Middle frontal gyrus (tissue), 1 donor: ENCODE measurements around the gene SLC2A13.
"Not testable (repeated sequence)": the region's sequence is repeated elsewhere in the genome, so short reads cannot be mapped to it uniquely, and the experiment has no call there.

Experiments used
- DNase-seq: peaks from one replicate; pipeline ENCODE4 v3.0.0-alpha.2; 2015; ENCODE audit warnings: low spot score; ENCODE audit errors: extremely low spot score

The SLC2A13 gene

DNA sequence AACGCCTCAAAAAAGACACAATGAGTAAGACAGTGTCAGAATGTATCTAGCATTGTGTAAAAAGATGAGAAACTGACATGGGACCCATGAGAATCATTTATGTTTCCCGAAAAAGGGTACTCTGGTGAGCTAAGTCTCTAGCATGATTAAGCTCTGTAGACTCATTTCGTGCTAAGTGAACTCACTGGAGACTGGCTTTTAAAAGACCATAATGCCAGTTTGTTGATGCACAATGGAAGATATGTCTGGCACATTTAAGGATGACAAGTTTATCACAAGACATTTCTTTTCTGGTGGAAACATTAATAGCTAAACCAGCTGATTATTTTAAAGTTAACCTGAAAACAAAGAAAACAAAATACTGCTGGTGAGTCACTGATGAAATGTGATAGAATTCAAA is 233.5 kb downstream of the SLC2A13 start:
- DNase-seq = no peak

DNA sequence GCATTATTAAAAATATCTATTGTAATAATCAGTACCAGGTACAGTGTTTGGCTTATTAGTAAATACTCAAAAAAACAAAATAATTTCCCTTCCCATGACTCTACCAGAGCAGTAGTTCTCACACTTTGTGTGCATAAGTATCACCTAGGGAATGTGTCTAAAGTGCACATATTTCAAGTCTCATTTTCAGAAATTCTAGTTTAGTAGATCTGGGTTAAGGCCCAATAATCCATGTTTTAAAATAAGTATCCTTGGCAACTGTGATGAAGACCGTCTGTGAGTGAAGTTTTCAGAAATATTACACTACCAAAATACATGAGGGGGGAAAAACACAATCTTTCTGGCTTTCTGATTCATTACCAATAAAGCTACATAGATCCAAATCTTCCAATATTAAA is 237.6 kb downstream of the SLC2A13 start:
- no peak for DNase-seq

DNA sequence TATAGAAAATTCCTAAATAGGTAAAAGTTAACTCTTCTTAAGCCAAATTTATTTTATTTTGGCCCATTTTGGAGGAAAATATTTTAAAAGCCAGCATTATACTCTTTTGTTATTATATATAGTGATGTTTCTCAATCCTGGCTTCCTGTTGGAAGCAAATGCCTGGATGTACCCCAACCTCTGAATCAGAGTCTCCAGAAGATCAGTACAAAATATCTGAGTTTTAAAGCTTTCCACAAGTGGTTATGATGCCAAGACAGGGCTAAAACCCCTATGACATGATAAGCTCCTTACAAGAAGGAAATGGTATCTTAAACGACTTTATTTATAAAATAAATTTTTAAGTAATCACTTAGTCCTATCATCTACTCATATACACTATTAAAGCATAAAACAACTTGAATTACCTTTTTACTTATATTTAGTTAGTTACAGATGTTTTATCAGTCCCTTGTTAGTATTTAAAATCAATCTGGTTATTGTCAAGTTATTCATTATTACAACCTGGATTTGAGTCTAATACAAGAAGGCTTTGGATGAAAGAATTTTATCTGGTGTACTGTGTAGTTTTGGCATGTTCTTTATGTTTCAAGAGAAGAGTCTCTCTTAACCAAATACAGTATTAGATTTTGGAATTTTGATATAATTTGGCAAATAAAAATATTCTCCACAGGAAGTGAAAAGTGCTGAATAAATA is 238.1 kb downstream of the SLC2A13 start:
- DNase-seq = no peak

DNA sequence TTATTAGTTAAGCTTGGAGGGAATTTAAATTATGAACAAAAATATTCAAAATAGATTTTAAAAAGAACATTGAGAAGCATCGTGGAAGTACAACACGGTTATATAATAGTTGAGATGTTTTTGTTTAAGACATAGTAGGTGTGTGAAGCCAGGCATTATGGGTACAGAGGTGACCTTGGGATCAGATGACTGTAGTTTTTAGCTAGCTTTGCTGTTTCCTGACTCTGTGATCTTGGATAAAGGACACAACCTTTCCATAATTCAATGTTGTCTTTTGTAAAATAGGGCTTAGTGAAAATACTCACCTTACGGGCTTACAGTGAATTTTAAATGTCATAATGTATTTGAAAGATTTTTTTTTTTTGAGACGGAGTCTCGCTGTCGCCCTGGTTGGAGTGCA is 239.7 kb downstream of the SLC2A13 start:
- no peak for DNase-seq

DNA sequence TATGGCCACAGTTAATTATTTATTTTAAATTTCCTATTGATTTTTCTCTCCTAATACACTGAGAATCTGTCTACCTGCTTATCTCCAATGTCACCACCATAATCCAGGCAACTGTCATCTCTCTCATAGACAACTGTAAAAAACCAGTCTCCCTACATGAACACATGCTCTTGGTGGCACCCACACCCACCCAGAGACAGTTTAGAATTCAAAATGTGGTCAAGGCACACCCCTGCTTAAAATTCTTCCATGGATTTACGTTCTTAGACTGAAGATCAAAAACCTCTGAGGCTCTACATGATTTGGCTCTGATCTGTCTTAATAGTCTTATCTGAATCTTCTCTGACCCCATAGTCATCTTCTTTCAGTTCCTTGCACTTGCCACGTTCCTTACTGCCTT is 245.2 kb downstream of the SLC2A13 start:
- DNase-seq = no peak

DNA sequence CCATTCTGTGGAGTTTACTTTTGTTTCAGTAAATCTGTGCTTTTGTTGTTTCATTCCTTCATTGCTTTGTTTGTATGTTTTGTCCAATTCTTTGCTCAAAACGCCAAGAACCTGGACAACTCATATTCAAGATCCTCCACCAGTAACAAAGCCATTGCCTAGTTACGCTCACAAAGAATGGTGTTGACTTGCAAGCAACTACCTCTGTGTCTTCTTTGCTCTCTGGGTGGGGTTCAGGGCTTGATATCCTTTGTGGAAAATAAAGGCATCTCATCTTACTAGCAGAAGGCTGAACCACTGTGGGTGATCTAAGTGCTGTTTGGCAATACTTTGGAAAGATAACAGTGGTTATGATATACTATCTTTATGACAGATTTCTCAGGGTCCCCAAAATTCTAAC is 252.9 kb downstream of the SLC2A13 start:
- no peak for DNase-seq

DNA sequence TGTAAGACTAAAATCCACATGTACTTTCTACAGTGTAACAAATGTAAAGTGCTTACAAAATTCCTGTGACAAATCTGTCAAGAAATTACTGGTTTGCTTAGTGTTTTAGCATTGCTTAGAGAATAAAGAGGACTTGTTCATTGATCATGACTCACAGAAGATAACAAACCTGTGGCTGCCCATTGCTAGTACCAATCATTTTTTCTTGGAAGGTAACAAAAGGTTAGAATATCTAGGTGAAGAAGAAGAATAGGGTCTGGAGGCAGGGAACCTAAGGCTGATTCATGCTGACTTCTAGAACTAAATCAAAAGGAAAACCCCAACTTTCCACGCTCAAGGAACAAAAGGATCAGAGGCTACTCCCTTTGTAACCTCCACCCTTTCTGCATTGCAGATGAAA is 253.5 kb downstream of the SLC2A13 start:
- no peak for DNase-seq

DNA sequence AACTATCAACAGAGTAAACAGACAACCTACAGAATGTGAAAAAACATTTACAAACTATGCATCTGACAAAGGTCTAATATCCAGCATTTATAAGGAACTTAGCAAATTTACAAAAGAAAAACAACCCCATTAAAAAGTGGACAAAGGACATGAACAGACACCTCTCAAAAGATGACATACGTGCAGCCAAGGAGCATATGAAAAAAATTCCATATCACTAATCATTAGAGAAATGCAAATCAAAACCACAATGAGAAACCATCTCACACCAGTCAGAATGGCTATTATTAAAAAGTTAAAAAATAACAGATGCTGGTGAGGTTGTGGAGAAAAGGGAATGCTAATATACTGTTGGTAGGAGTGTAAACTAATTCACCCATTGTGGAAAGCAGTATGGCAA is 257.7 kb downstream of the SLC2A13 start:
- not testable (repeated sequence) for DNase-seq

DNA sequence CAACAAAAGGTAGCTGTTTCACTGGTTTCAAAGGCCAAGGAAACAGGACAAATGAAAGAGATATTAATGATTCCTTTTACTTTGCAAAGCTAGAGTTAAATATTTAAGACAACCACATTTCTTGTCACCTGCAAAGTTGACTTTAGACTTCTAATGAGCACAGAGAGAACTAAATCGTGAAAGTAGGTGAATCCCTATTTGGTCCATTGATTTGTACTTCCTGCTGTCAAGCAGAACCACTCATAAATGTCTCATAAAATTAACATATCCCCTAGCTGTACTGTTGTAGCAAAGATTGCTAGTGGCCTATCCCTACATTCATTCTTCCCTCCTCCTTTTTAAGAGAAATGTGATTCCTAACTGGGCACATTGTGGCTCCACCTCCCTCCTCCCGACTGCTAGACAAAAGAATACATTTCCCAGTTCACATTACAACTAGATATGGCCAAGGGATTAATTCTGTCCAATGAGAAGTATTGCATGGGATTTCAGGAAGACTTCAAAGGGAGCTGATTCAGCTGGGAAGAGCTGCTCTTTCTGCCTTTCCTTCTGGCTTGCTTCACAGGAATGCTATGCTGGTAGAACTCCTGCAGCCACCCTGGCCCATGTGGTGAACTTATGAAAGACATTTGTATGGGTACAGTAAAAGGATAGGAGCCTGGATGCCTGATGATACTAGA is 258.8 kb downstream of the SLC2A13 start:
- no peak for DNase-seq

DNA sequence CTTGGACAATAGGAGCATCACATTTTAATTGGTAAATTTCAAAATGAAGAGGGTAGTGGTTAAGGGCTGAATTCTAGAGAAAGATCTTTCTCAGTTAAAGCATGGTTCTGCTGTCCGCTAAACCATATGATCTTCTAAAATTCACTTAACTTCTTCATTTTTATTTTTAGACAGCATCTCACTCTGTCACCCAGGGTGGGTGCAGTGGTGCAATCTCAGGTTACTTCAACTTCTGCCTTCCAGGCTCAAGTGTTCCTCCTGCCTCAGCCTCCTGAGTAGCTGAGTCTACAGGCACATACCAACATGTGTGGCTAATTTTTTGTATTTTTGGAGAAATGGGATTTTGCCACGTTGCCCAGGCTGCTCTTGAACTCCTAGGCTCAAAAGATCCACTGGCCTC is 259.6 kb downstream of the SLC2A13 start:
- DNase-seq = no peak

DNA sequence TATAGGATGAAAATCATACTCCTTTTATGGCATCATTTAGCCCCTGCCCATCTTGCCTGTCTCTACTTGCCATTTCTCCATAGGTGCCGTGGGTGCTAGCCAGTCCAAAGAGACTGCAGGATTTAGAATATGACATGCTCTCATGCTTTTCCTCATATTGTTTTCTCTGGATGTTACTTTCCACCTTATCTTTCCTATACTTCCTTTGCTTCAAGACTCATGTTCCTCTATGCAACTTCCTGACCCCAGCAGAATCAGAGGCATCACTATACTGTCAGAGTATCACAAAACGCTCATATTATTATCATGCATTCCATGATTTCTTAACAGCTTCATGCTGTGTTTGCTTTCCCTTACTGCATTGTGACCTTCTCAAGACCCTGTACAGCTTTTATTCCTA is 265.5 kb downstream of the SLC2A13 start:
- no peak for DNase-seq

DNA sequence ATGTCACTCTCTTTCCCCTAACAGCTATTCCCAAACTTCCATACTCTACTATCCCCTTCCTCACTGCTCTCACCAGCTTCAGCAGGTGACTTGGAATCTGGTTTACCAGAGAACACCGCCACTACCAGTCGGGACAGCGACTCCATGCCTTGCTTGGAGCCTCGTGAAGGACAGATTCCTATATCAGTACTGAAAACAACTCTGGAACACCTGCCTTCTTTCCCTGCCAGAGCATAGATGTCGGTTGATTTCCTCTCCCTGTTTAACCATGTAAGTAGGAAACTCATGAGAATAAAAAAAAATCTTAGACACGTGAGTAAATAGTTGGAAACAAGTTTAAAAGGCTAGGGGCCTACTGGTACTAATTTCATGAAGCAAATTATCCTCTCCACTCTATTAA is 266.8 kb downstream of the SLC2A13 start:
- DNase-seq = no peak

DNA sequence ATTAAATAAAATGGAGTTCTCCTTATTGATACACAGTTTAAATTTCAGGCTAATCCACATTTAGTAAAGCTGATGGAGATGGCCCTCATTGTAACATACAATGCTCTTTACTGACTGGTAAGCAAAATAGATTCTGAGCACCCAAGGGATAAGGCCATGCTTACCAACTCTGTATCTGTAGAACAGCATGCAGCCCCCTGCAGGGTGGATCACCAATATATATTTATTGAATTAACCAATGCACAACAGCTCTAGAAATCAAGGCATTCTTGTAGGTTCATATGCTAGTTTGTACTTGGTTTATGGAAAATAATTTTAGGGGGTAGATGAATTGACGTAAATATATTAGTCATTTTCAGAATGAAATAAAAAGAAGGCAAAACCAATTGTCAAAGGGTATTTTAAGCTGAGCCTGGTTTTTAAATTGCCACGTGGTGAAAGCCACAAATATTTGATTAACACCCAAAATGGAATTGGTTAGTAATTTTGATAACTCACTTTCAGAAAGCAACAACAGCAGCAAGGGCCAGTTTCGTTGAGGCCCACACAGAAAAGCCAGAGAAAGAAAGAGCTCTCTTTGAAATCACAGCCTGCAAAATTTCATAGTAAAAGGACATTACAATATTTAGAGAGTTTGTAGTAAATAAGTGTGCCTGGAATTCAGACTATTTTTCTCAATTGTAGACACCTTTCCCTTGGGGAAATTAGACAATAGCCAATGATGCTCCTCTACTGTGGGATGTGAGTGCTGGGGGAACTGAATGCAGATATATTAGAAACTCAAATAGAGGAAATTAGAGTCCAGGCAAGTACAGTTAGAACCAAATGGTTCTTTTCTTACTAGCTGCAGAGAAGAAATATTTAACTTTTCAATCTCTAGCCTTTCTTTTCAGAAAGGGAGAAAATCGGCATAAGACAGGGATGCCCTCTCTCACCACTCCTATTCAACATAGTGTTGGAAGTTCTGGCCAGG is 270.1 kb downstream of the SLC2A13 start:
- no peak for DNase-seq

DNA sequence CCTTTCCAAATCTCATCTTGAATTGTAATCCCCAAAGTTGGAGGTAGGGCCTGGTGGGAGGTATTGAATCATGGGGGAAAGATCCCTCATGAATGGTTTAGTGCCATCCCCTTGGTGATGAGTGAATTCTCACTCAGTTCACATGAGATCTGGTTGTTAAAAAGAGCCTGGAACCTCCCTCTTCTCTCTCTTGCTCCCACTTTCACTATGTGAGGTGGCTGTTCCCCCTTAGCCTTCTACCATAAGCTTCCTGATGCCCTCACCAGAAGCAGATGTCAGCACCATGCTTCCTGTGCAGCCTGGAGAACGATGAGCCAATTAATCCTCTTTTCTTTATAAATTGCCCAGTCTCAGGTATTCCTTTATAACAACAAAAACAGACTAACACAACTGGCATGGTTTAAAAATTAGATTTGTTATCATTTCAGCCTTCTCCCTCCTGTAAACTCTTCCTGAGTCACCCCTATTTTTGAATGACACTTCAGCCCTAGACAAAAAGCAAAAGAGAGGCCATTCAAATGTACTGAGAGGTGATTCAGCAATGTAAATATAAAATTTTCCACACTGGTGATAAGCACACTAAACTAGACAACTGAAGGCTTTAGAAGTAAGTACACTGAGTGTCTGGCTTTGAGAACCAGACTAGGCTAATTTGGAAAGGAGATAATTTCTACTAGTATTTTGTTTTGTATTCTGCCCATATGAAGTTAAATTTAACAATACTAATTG is 274.1 kb downstream of the SLC2A13 start:
- DNase-seq = no peak

DNA sequence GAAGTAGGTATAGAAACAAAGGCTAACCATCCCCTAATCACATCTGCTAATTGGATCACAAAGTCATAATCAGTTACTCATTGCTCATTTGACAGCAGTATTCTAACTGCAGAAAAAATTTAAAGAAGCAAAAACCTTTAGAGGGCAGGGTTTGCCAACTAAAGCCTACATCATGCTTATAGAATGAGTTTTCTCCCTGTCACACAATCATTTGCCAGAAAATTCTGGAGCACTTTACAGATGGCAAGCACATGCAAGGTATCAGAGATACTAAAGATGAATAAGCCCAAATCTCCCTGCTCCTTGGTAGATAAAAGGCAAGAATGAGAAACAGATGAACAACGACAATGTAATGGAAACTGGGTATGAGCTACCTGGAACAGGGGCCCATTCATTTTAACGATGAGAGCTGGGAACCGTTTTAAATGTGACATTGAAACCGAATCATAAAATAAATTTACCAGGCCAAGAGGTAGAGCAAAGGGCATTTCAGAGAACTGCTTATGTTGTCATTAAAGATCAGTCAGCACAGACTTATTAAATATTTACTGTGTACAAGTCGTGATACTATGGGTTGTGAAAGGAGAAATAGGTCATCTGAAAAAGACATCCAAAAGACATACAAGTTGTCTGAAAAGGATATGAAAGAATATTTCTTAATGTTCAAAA is 274.9 kb downstream of the SLC2A13 start:
- DNase-seq = no peak

DNA sequence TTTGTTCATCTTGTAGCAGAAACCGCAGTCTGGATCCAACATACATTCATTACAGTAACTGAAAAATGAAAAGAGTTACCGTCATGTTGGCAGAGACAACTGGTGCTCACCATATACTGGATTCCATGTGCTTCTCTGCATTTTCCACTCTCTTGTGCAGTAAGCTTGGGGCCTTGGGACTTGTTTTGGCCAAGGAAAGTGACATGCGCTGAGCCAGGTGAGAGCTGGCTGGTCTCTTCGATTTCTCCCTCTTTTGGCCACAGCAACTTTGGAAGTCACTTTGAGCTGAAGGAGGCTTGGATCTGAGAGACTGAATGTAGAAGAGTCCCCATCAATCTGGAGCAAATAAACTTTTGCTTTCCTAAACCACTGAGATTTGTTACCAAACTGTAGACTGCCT is 275.7 kb downstream of the SLC2A13 start:
- no peak for DNase-seq

DNA sequence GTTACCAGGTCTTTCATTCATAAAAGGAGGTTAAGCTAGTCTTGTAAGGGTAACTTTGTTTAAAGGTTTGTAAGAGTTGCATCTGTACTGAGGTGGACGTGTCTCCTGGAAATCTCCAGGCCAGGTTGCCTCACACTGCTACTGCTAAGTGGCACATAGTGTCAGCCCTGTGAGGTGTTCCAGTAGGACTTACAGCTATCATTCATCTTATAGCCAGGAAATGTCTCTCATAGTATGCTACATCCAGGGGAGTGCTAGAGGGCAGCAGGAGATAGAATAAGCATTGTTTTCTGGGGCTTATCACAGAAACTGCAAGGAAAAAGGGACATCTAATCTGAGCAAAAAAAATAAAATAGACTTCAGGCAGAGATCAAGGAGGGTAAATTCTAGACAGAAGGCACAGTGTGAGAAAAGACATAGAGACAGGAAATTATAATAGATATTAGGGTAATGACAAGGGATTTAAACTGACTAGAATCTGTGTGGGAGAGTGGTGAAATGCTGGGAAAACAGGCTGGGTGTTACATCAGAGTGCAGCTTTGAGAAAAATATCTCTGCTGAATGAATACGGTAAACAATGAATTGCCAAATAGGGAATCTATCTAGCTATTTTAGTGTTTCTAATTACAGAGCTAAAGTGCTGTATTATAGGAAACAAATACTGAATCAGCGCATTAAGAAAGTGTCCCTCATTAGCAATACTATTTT is 281.2 kb downstream of the SLC2A13 start:
- DNase-seq = no peak

DNA sequence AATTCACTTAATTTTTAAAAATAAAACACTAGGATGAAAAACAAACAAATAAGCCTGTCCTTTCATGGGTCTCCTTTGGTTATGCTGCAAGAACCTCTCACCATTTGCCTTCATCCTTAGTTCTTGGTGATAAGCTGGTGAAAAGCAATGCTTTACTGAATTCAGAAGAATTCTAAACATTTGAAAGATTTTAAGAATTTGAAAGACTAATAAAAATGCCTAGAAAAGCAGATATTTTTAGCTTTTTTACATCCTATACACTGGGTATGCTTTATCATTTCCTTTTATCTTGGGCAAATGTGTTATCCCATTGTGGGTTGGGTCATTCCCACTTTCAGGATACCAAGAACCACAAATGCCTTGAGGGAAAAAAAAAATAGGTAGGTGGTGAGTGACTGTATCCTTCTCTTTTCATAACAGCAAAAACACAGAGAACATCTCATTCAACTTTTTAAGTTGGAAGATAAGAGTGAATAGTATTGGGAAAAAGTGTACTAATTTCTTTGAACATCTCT is 289.2 kb downstream of the SLC2A13 start:
- no peak for DNase-seq

DNA sequence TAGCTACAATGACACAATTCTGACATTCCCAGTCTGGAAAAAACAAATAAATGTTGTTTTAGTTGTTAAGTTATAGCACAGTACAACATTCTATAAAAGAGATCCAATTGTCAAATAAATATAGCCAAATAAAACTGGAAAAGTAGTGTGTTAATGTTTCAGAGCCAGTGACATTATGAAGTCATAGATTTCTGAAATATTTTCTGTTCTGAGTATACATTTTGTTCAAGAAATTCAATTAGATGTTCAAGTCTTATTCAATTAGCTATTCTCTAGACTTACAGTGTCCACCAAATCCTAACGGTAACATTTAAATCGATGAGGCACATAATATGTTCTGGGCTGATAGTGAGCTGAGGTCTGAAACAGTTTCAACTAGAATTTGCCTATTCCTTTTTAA is 290.1 kb downstream of the SLC2A13 start:
- no peak for DNase-seq

DNA sequence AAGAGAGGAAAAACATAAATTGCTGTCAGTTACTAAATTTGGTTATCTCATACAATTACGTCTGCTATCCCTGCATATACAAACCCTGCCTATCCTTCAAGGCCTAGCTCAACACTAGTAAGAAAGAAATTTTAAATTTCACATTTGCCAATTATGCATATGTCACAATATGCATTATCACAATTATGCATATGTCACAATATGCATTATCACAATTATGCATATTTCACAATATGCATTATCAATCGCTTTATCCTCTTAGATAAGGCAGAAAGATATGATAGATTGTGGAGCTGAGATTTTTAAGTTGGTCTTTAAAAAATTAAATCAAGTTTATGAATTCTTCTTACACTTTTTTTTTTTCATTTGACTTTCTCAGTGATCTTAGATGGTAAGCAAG is 291.3 kb downstream of the SLC2A13 start:
- no peak for DNase-seq
